Spleen (tissue), 11 donors: ENCODE data around the gene MAPK10. TPM values are rescaled to one million over a fixed set of nuclear protein-coding genes. Genes with fewer than 3 reads are reported as not detected.
A peak's percentile ranks its signal among the peaks of the same experiment; 100 is the strongest.

Experiments used
- DNase-seq: peaks from one replicate; pipeline ENCODE4 v3.0.0-alpha.2; 2020
- H3K27ac ChIP-seq, 8 donors: fragments of 200-600 bp; sonication (generic) in 7 of 8; 1 replicate in 4 of 8; 2 replicates in 4 of 8; pipeline versions ENCODE4 v1.5.0 to v1.8.0; 2016 to 2021; ENCODE audit warnings: inconsistent platforms in 4 of 8, mild to moderate bottlenecking in 4 of 8, moderate library complexity in 1 of 8
- H3K27me3 ChIP-seq, 7 donors: fragments of 200-600 bp; sonication (generic) in 6 of 7; replicated peaks in 1 of 7; 1 replicate in 4 of 7; 2 replicates in 3 of 7; pipeline versions ENCODE4 v1.5.0 to v1.8.0; 2016 to 2021; ENCODE audit warnings: inconsistent platforms in 3 of 7, mild to moderate bottlenecking in 1 of 7
- H3K36me3 ChIP-seq, 6 donors: fragments of 200-600 bp; sonication (generic) in 5 of 6; 1 replicate in 4 of 6; 2 replicates in 2 of 6; pipeline versions ENCODE4 v1.5.0 to v1.8.0; 2016 to 2021; ENCODE audit warnings: inconsistent platforms in 2 of 6
- H3K4me1 ChIP-seq, 6 donors: fragments of 200-600 bp; sonication (generic) in 5 of 6; 1 replicate in 3 of 6; 2 replicates in 3 of 6; pipeline versions ENCODE4 v1.5.0 to v1.8.0; 2016 to 2021; ENCODE audit warnings: inconsistent platforms in 3 of 6
- H3K4me3 ChIP-seq, 8 donors: fragments of 200-600 bp; sonication (generic) in 7 of 8; 1 replicate in 4 of 8; 2 replicates in 4 of 8; pipeline versions ENCODE4 v1.5.0 to v1.8.0; 2016 to 2021; ENCODE audit warnings: inconsistent platforms in 4 of 8, mild to moderate bottlenecking in 4 of 8, moderate library complexity in 2 of 8
- H3K9me3 ChIP-seq, 8 donors: fragments of 200-600 bp; sonication (generic) in 7 of 8; 1 replicate in 4 of 8; 2 replicates in 4 of 8; pipeline versions ENCODE4 v1.5.0 to v1.8.0; 2016 to 2021; ENCODE audit warnings: inconsistent platforms in 4 of 8
- POLR2A ChIP-seq, 3 donors: fragments of 450-650 bp; IDR thresholded peaks; one replicate each; pipeline ENCODE4 v1.5.1; 2017; ENCODE audit warnings: antibody characterized with exemption in 3 of 3, mild to moderate bottlenecking in 1 of 3
- POLR2AphosphoS5 ChIP-seq, 3 donors: sonication (generic); formaldehyde crosslinking; IDR thresholded peaks; one replicate each; pipeline ENCODE4 v1.5.1; 2017; ENCODE audit warnings: antibody characterized with exemption in 3 of 3
- WGBS, 5 donors: extraction: QIAGEN DNeasy Blood & Tissue Kit in 3 of 5; methylation state at CpG; one replicate each; pipeline versions ENCODE4 v1.1.5 to v1.1.7; 2013 to 2018; 5-methylcytosine and 5-hydroxymethylcytosine counted together
- intact Hi-C: fragments of 100-400 bp; cut with DNase I; formaldehyde crosslinking; loops from one replicate; pipeline ENCODE4 v1.15.0; 2023; ENCODE audit warnings: low total_unique reads
- polyA plus RNA-seq, 3 donors: library from polyadenylated mRNA; stranded (reverse); fragments of 200-250 nt; gene quantifications; one replicate each; pipeline ENCODE4 v1.2.1, GENCODE V29; 2013
- total RNA-seq, 7 donors: library from RNA; depleted of rRNA in 3 of 7; stranded (reverse); fragments of >200 nt in 3 of 7; fragmentation: NEBNext Ultra II Directional in 4 of 7; extraction: Animal tissue kit (Norgen Biotek cat#: 25700) in 4 of 7; gene quantifications; one replicate each; pipeline versions ENCODE4 v1.1.0 to v1.2.1, GENCODE V29; 2016 to 2021
- TF ChIP-seq, protein P1 (sequence below), 11 experiments: fragments of 200-600 bp in 7 of 11; fragments of 450-650 bp in 4 of 11; sonication (generic) in 4 of 11; IDR thresholded peaks in 8 of 11; conservative IDR thresholded peaks in 3 of 11; 1 replicate in 7 of 11; 2 replicates in 4 of 11; pipeline versions ENCODE4 v1.4.0 to v1.8.0; 2016 to 2021; ENCODE audit warnings: antibody characterized with exemption in 11 of 11, inconsistent platforms in 4 of 11, mild to moderate bottlenecking in 1 of 11
- donor health status: healthy with polysubstance abuse.
- donor health status: DM: no; HTN: no; CAD: no; lungs with moderate emphysema.
- donor health status: DM: no; HTN: no; CAD: no.
- donor health status: Bipolar disorder and iron deficiency.
- donor health status: healthy.
- donor health status: DM: no; HTN: no; CAD: no.
- donor health status: DM: yes; HTN: yes; CAD: no.

Gene MAPK10
- total and polyA plus RNA-seq, 10 donors = 3.0 to 40.6 (median 15.2) TPM

DNA sequence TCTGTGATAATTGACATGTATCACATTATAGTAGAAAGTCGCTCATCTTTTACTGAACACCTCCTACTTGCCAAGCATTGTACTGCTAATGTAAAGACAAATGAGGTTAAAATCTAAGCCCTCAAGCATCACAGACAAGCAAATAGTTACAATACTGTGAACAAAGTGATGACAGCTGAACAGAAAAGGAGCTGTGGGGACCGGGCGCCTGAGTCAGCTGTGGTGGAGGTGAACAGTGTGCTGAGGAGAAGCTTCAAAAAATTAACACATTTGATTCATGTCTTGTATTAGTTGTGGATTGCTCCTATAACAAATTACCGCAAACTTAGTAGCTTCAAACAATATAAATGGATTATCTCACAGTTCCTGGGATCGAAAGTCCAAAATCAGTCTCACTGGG lies 124.3 kb downstream of the MAPK10 start:
- no peaks in the 10 kb centered on the region for H3K36me3 ChIP-seq
- DNase-seq = no peak
- H3K9me3 ChIP-seq = peaks cover 0 to 17% (median 7%) of the 10 kb centered on the region in 8 donors
- 79 to 94% (median 88%) methylated on average over 5 of the region's 5 CpGs for WGBS, 5 donors
- TF ChIP-seq, protein P1, sequence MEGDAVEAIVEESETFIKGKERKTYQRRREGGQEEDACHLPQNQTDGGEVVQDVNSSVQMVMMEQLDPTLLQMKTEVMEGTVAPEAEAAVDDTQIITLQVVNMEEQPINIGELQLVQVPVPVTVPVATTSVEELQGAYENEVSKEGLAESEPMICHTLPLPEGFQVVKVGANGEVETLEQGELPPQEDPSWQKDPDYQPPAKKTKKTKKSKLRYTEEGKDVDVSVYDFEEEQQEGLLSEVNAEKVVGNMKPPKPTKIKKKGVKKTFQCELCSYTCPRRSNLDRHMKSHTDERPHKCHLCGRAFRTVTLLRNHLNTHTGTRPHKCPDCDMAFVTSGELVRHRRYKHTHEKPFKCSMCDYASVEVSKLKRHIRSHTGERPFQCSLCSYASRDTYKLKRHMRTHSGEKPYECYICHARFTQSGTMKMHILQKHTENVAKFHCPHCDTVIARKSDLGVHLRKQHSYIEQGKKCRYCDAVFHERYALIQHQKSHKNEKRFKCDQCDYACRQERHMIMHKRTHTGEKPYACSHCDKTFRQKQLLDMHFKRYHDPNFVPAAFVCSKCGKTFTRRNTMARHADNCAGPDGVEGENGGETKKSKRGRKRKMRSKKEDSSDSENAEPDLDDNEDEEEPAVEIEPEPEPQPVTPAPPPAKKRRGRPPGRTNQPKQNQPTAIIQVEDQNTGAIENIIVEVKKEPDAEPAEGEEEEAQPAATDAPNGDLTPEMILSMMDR (IDR thresholded peaks at IDR 0.05 in 8 of 11, conservative IDR thresholded peaks at IDR 0.05 in 3 of 11) = no peak
- TF ChIP-seq POLR2A (IDR thresholded peaks at IDR 0.05) (no peak), POLR2AphosphoS5 (IDR thresholded peaks at IDR 0.05) (no peak)
- no peak overlapping the region for H3K4me3 ChIP-seq
- no peaks in the 10 kb centered on the region for H3K4me1 ChIP-seq
- intact Hi-C loops = no loop called here
- no peak overlapping the region for H3K27ac ChIP-seq
- no peaks in the 10 kb centered on the region for H3K27me3 ChIP-seq

DNA sequence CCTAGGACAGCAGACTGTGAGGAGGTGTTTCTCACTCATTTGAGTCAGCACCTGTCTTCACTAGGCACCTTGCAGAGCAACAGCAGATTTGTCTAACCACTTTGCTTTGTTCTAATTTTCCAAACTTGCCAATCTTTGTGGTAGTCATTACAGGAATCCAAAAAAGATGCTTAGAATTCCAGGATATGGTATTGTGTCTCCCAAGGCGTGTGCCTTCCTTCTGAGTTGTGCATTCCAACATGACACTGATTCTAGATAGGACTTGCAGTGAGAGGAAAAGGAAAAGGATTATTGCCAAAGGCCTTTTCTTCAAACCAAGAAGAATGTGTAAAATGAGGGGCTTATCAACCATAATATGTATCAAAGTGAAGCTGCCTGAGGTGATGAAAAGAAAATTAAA lies 126.2 kb downstream of the MAPK10 start:
- TF ChIP-seq POLR2A (IDR thresholded peaks at IDR 0.05) = no peak
- TF ChIP-seq, protein P1 (IDR thresholded peaks at IDR 0.05 in 8 of 11, conservative IDR thresholded peaks at IDR 0.05 in 3 of 11) = no peak
- TF ChIP-seq POLR2AphosphoS5 (IDR thresholded peaks at IDR 0.05) = no peak
- Histone ChIP-seq H3K27me3 (no peaks in the 10 kb centered on the region), H3K36me3 (no peaks in the 10 kb centered on the region), H3K27ac (no peak overlapping the region), H3K4me1 (no peaks in the 10 kb centered on the region), H3K9me3 (peaks cover 0 to 16% (median 7%) of the 10 kb centered on the region in 8 donors), H3K4me3 (no peak overlapping the region)
- no peak for DNase-seq
- 49 to 70% (median 56%) methylated on average over 1 of the region's 1 CpG for WGBS, 5 donors
- intact Hi-C loops = no loop called here

DNA sequence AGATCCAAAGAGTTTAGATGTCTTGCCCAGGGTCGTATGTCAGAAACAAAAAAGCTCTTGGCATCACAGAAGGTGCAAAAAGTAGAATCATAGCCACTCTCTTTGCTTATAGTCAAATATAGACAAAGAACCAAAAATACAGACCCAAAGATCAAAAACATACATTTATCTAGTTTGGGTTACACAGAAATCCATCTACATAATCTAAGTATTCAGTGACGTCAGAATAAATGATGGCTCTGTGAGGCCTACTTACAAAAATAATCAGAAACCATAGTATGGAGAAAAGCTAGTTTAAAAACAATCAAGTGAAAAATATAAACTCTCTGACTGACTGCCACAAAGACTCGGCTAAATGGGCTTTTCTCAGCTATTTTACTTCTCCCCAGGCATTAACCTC lies 126.8 kb downstream of the MAPK10 start:
- TF ChIP-seq, protein P1 (IDR thresholded peaks at IDR 0.05 in 8 of 11, conservative IDR thresholded peaks at IDR 0.05 in 3 of 11) = no peak
- no peak for TF ChIP-seq POLR2AphosphoS5 (IDR thresholded peaks at IDR 0.05)
- TF ChIP-seq POLR2A (IDR thresholded peaks at IDR 0.05) = no peak
- no peaks in the 10 kb centered on the region for H3K36me3 ChIP-seq
- WGBS, 5 donors = 75 to 87% (median 85%) methylated on average over 3 of the region's 3 CpGs
- DNase-seq = no peak
- peaks cover 0 to 10% (median 3%) of the 10 kb centered on the region in 8 donors for H3K9me3 ChIP-seq
- no peaks in the 10 kb centered on the region for H3K4me1 ChIP-seq
- H3K27me3 ChIP-seq = no peaks in the 10 kb centered on the region
- intact Hi-C loops = no loop called here
- H3K4me3 ChIP-seq = no peak overlapping the region
- no peak overlapping the region for H3K27ac ChIP-seq

DNA sequence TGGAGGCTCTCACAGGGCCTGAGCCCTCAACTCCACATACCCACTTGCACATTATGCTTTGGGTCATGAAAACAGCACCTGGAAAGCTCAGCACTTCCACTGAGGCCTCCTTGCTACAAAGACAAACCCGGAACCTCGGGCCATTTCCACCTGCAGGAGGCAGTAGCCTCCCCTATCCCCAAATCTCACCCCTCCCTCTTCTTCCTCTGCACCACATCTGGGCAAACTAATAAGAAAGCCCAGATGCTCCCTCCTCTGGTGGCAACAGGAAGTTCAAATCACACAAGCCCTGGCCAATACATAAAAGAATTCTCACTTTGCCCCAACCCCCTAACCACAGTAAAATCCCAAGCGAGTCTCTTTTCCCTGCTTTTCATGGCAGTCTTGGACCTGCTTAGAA lies 136.4 kb downstream of the MAPK10 start:
- H3K4me3 ChIP-seq = no peak overlapping the region
- WGBS, 5 donors = 39 to 64% (median 54%) methylated on average over 3 of the region's 3 CpGs
- no peaks in the 10 kb centered on the region for H3K4me1 ChIP-seq
- TF ChIP-seq, protein P1 (IDR thresholded peaks at IDR 0.05 in 8 of 11, conservative IDR thresholded peaks at IDR 0.05 in 3 of 11) = peak in 2 of 11 experiments; percentile 7 to 15
- TF ChIP-seq POLR2A (IDR thresholded peaks at IDR 0.05) (no peak), POLR2AphosphoS5 (IDR thresholded peaks at IDR 0.05) (no peak)
- H3K36me3 ChIP-seq = no peaks in the 10 kb centered on the region
- DNase-seq = no peak
- intact Hi-C loops = no loop called here
- H3K27me3 ChIP-seq = no peaks in the 10 kb centered on the region
- H3K9me3 ChIP-seq = no peaks in the 10 kb centered on the region
- no peak overlapping the region for H3K27ac ChIP-seq
